Gastrocnemius medialis (tissue), 4 donors: Measurements from ENCODE around the gene ZKSCAN3. TPM values are rescaled to one million over a fixed set of nuclear protein-coding genes. Genes with fewer than 3 reads are reported as not detected.

Experiments
- ATAC-seq, 2 donors: fragments of 150-250 bp; one replicate each; pipeline ENCODE4 v1.9.1; 2016
- DNase-seq, 2 donors: peaks; one replicate each; pipeline ENCODE4 v3.0.0-alpha.2; 2019
- H3K27ac ChIP-seq, 4 donors: fragments of 200-600 bp; sonication (generic); 1 replicate in 1 of 4; 2 replicates in 3 of 4; pipeline ENCODE4 v1.5.1; 2016 to 2018; ENCODE audit warnings: mild to moderate bottlenecking in 2 of 4, moderate library complexity in 1 of 4
- H3K27me3 ChIP-seq, 3 donors: fragments of 200-600 bp; sonication (generic) in 2 of 3; 1 replicate in 1 of 3; 2 replicates in 2 of 3; pipeline versions ENCODE4 v1.5.1 to v1.6.0; 2016 to 2019; ENCODE audit warnings: mild to moderate bottlenecking in 1 of 3, moderate library complexity in 1 of 3
- H3K36me3 ChIP-seq, 2 donors: fragments of 200-600 bp; sonication (generic) in 1 of 2; one replicate each; pipeline ENCODE4 v1.5.1; 2017 to 2018
- H3K4me1 ChIP-seq, 2 donors: fragments of 200-600 bp; sonication (generic) in 1 of 2; one replicate each; pipeline ENCODE4 v1.5.1; 2016 to 2017; ENCODE audit warnings: mild to moderate bottlenecking in 2 of 2
- H3K4me3 ChIP-seq, 4 donors: fragments of 200-600 bp; sonication (generic) in 3 of 4; 1 replicate in 1 of 4; 2 replicates in 3 of 4; pipeline ENCODE4 v1.5.1; 2016 to 2019; ENCODE audit warnings: mild to moderate bottlenecking in 2 of 4
- H3K9me3 ChIP-seq, 3 donors: fragments of 200-600 bp; sonication (generic) in 2 of 3; 1 replicate in 1 of 3; 2 replicates in 2 of 3; pipeline ENCODE4 v1.5.1; 2016 to 2019
- POLR2A ChIP-seq, 2 donors: fragments of 450-650 bp; IDR thresholded peaks; one replicate each; pipeline ENCODE4 v1.6.1; 2017; ENCODE audit warnings: antibody characterized with exemption in 2 of 2, mild to moderate bottlenecking in 2 of 2, moderate library complexity in 2 of 2
- in situ Hi-C, 4 donors: fragments of 200-750 bp; cut with MboI; loops; one replicate each; pipeline versions ENCODE4 v1.15.0 to v1.8.0; 2017; ENCODE audit warnings: low sequenced_read_pairs in 4 of 4
- intact Hi-C: fragments of 100-400 bp; cut with DNase I; formaldehyde crosslinking; loops from one replicate; pipeline ENCODE4 v1.15.1; 2023; ENCODE audit warnings: low total_unique reads
- total RNA-seq, 4 donors: library from RNA; depleted of rRNA; stranded (reverse); fragments of >200 nt; gene quantifications; one replicate each; pipeline versions ENCODE4 v1.1.0 to v1.2.3, GENCODE V29; 2016
- TF ChIP-seq, protein P1 (sequence below), 5 experiments: fragments of 450-650 bp in 3 of 5; fragments of 200-600 bp in 2 of 5; sonication (generic) in 2 of 5; IDR thresholded peaks in 4 of 5; conservative IDR thresholded peaks in 1 of 5; 1 replicate in 4 of 5; 2 replicates in 1 of 5; pipeline ENCODE4 v1.5.1; 2016 to 2019; ENCODE audit warnings: antibody characterized with exemption in 5 of 5, mild to moderate bottlenecking in 3 of 5, moderate library complexity in 3 of 5

Gene ZKSCAN3
- total RNA-seq, 4 donors from 2014 or later = 1.5 to 4.5 (median 2.4) TPM

DNA sequence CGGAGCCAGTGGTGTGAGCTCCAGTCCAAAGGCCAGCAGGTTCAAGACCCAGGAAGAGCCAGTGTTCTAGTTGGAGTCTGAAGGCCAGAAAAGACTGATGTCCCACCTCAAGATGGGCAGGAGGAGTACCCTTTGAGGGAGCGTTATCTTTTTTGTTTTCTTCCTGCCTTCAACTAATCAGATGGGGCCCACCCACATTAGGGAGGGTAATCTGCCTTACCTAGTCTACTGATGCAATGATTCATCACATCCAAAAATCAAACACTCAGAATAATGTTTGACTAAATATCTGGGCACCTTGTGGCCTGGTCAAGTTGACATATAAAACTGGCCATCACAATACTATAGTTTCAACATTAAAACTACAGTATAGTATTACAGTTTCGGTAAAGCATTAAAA is 19.7 kb downstream of the ZKSCAN3 start:
- Histone ChIP-seq H3K4me1 (no peaks in the 10 kb centered on the region), H3K9me3 (no peaks in the 10 kb centered on the region), H3K36me3 (peaks cover 0 to 44% of the 10 kb centered on the region in 2 donors), H3K4me3 (no peak overlapping the region), H3K27ac (no peak overlapping the region), H3K27me3 (no peaks in the 10 kb centered on the region)
- intact Hi-C loops = no loop called here
- in situ Hi-C loops = loop anchor here in 1 of 4 donors (25.0 kb wide), 1 partner anchor 1207 kb away; no protein-coding TSS in a partner anchor
- TF ChIP-seq POLR2A (IDR thresholded peaks at IDR 0.05) = no peak
- TF ChIP-seq, protein P1, sequence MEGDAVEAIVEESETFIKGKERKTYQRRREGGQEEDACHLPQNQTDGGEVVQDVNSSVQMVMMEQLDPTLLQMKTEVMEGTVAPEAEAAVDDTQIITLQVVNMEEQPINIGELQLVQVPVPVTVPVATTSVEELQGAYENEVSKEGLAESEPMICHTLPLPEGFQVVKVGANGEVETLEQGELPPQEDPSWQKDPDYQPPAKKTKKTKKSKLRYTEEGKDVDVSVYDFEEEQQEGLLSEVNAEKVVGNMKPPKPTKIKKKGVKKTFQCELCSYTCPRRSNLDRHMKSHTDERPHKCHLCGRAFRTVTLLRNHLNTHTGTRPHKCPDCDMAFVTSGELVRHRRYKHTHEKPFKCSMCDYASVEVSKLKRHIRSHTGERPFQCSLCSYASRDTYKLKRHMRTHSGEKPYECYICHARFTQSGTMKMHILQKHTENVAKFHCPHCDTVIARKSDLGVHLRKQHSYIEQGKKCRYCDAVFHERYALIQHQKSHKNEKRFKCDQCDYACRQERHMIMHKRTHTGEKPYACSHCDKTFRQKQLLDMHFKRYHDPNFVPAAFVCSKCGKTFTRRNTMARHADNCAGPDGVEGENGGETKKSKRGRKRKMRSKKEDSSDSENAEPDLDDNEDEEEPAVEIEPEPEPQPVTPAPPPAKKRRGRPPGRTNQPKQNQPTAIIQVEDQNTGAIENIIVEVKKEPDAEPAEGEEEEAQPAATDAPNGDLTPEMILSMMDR (IDR thresholded peaks at IDR 0.05 in 4 of 5, conservative IDR thresholded peaks at IDR 0.05 in 1 of 5) = no peak
- no peak for ATAC-seq
- no peak for DNase-seq

DNA sequence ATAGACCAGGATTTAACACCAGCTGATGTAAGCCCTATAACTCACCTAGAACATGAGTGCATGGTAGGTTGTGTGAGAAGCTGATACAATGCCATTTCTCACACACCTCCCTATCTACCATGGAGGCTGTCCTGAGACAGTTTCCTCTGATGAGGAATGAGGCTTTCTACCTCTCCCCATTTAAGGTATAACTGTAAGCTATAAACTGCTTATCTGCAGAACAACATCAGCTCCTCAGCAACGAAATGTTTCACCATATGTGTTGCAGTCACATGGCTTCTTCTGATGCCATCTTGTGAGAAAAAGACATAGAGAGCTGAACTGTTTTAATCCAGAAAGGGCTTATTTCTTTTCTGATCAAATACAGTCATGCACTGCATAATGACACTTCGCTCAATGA is 20.7 kb downstream of the ZKSCAN3 start:
- Histone ChIP-seq H3K36me3 (peaks cover 0 to 34% of the 10 kb centered on the region in 2 donors), H3K4me1 (no peaks in the 10 kb centered on the region), H3K27me3 (no peaks in the 10 kb centered on the region), H3K27ac (no peak overlapping the region), H3K4me3 (no peak overlapping the region), H3K9me3 (no peaks in the 10 kb centered on the region)
- ATAC-seq (no peak), DNase-seq (no peak)
- no peak for TF ChIP-seq POLR2A (IDR thresholded peaks at IDR 0.05)
- TF ChIP-seq, protein P1 (IDR thresholded peaks at IDR 0.05 in 4 of 5, conservative IDR thresholded peaks at IDR 0.05 in 1 of 5) = no peak
- in situ Hi-C loops (loop anchor here in 1 of 4 donors (25.0 kb wide), 1 partner anchor 1208 kb away; no protein-coding TSS in a partner anchor), intact Hi-C loops (no loop called here)

DNA sequence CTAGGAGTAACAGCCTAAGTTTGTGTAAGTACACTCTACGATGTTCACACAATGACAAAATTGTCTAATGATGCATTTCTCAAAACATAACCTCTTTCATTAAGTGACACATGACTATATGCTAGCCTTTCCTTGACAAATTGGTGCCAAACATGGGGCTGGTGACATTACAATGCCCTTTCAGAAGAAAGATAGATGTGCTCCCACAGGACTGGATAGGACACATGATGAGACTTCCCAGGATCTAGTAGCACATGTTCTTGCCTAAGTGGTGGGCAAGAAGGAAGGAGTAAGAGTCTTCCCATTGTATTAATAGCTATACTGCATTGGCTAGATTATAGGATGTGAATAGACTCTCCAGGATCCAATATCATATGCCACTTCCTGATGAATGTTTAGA is 21.5 kb downstream of the ZKSCAN3 start:
- DNase-seq = no peak
- H3K9me3 ChIP-seq = no peaks in the 10 kb centered on the region
- no peaks in the 10 kb centered on the region for H3K4me1 ChIP-seq
- in situ Hi-C loops (loop anchor here in 1 of 4 donors (25.0 kb wide), 1 partner anchor 1209 kb away; no protein-coding TSS in a partner anchor), intact Hi-C loops (no loop called here)
- H3K36me3 ChIP-seq = peaks cover 0 to 26% of the 10 kb centered on the region in 2 donors
- TF ChIP-seq, protein P1 (IDR thresholded peaks at IDR 0.05 in 4 of 5, conservative IDR thresholded peaks at IDR 0.05 in 1 of 5) = no peak
- TF ChIP-seq POLR2A (IDR thresholded peaks at IDR 0.05) = no peak
- no peak overlapping the region for H3K4me3 ChIP-seq
- no peak overlapping the region for H3K27ac ChIP-seq
- no peaks in the 10 kb centered on the region for H3K27me3 ChIP-seq
- ATAC-seq = no peak

DNA sequence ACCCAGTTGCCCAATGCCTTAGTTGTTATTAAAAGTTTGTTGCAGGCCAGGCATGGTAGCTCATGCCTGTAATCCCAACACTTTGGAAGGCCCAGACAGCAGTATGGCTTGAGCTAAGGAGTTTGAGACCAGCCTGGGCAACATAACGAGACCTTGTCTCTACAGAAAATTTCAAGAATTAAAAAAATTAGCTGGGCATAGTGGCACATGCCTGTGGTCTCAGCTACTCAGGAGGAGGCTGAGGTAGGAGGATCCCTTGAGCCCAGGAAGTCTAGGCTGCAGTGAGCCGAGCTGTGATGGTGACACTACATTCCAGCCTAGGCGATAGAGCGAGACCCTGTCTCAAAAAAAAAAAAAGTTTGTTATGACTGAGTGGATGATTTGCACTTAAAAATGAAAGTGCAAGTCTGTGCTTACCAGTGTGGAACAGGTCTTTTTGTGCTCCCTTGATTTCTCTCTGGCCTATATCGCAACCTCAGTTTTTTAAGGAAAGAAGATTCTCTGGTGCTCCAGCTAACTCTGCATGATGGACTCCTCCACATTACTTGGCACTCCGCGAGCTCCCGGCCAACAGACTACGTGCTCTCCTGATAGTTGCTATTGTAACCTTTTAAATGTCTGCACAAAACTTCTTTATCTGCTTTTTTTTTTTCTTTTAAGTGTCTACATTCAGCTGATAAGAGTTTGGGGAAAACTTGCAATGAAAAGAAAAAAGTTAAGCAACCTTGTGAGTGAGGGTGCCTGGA is 22.1 kb downstream of the ZKSCAN3 start:
- H3K36me3 ChIP-seq = peaks cover 0 to 20% of the 10 kb centered on the region in 2 donors
- H3K27ac ChIP-seq = no peak overlapping the region
- no peak overlapping the region for H3K4me3 ChIP-seq
- TF ChIP-seq, protein P1 (IDR thresholded peaks at IDR 0.05 in 4 of 5, conservative IDR thresholded peaks at IDR 0.05 in 1 of 5) = no peak
- no peak for TF ChIP-seq POLR2A (IDR thresholded peaks at IDR 0.05)
- H3K9me3 ChIP-seq = no peaks in the 10 kb centered on the region
- intact Hi-C loops = no loop called here
- no peak for ATAC-seq
- DNase-seq = no peak
- no peaks in the 10 kb centered on the region for H3K4me1 ChIP-seq
- H3K27me3 ChIP-seq = no peaks in the 10 kb centered on the region
- in situ Hi-C loops = loop anchor here in 1 of 4 donors (25.0 kb wide), 1 partner anchor 1210 kb away; no protein-coding TSS in a partner anchor
